Measurements from ENCODE around the gene PHACTR4.

PHACTR4 gene

GRCh38 chr1:28548318-28548717, 178.8 kb downstream of the PHACTR4 start:
- no peak overlapping the region for H3K27ac ChIP-seq
- H3K4me3 ChIP-seq = no peak overlapping the region

Data from skin epidermis (tissue), 12 donors.